ENCODE measurements around the gene LAMTOR3.
"Not testable (repeated sequence)": the region's sequence is repeated elsewhere in the genome, so short reads cannot be mapped to it uniquely, and the experiment has no call there.

The LAMTOR3 gene

DNA sequence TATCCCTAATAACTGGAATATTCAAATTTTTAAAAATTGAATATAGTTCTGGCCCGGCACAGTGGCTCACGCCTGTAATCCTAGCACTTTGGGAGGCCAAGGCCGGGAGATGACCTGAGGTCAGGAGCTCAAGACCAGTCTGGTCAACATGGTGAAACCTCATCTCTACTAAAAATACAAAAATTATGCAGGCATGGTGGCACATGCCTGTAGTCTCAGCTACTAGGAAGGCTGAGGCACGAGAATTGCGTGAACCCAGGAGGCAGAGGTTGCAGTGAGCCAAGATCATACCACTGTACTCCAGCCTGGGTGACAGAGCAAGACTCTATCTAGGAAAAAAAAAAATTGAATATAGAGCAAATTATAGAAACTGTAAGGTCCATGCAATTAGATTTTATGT is 64.2 kb downstream of the LAMTOR3 start:
- DNase-seq (ENCODE audit: low spot score) = not testable (repeated sequence)

DNA sequence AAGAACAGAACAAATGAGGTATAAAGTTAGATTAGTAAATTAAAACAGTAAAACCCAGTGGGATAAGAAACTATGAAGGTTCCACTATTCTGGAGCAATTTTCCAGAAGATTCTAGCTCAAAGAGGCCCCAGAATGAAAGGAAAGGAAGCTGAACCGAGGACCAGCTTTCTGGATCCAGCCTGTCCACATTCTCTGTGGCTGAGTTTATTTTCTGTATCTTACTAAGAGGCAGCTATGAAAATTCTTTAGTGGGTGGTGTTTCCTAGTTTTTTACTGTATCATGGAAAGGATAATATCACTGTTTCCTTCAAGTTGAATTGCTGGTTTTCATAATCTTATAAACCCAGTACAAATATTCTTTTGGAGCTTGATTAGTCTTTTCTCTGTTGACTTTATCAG is 65.8 kb downstream of the LAMTOR3 start:
- no peak for DNase-seq (ENCODE audit: low spot score)
